Measurements from ENCODE around the gene RASGRF2. TPM values are rescaled to one million over a fixed set of nuclear protein-coding genes. Genes with fewer than 3 reads are reported as not detected.

The RASGRF2 gene
- total and polyA plus RNA-seq, 8 donors = 1.1 to 2.7 (median 1.4) TPM

DNA sequence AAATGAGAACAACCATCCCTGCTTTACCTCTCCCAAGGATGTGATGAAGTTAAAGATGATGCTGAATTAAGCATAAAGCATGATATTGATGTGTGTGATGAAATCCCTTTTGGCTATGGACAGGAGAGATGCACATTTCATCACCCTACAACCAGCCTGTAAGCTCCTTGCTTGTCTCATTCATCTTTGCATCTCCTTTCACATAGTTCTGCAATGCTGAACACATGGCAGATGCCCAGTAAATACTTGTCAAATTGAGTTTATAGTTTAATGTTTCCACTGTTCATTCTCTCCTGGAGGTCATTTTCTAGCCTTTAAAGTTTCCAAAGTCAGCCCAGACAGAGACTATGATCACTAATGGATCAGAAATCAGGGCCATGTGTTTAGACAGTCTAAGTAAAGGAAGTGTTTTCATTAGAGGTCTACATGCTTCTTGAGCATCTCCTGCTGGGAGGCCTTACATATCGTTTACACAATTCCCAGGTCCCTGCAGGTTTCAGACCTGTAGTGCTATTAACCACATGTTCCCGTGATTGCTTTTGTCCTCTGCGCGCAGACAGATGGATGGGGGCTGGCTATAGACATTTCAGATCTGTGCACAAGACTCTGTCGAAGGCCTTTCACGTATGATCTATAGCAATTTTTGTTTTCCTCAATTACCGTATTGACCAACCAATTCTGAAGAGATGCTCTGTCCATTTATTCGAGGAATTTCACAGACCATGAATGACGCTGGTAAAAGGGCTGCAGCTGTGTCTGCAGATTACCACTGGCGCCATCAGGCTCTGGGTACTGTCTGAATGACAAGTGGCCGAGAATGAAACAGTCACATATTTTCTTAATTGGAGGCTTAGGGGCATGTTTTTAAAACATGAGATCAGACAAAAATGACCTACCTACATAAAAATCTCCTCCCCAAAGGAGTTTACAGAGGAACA lies 223.9 kb downstream of the RASGRF2 start:
- no peak overlapping the region for H3K27ac ChIP-seq
- intact Hi-C loops (cut with DNase I) = no loop called here
- H3K27me3 ChIP-seq = no peaks in the 10 kb centered on the region
- TF ChIP-seq, protein P1, sequence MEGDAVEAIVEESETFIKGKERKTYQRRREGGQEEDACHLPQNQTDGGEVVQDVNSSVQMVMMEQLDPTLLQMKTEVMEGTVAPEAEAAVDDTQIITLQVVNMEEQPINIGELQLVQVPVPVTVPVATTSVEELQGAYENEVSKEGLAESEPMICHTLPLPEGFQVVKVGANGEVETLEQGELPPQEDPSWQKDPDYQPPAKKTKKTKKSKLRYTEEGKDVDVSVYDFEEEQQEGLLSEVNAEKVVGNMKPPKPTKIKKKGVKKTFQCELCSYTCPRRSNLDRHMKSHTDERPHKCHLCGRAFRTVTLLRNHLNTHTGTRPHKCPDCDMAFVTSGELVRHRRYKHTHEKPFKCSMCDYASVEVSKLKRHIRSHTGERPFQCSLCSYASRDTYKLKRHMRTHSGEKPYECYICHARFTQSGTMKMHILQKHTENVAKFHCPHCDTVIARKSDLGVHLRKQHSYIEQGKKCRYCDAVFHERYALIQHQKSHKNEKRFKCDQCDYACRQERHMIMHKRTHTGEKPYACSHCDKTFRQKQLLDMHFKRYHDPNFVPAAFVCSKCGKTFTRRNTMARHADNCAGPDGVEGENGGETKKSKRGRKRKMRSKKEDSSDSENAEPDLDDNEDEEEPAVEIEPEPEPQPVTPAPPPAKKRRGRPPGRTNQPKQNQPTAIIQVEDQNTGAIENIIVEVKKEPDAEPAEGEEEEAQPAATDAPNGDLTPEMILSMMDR (IDR thresholded peaks at IDR 0.05) = no peak
- H3K4me3 ChIP-seq = no peak overlapping the region
- FAIRE-seq (no peak), DNase-seq (no peak), ATAC-seq (no peak)
- H3K9me3 ChIP-seq = no peaks in the 10 kb centered on the region
- 80 to 83% methylated on average over 11 of the region's 11 CpGs for WGBS, 2 donors
- H3K36me3 ChIP-seq = no peaks in the 10 kb centered on the region
- no peaks in the 10 kb centered on the region for H3K4me1 ChIP-seq

DNA sequence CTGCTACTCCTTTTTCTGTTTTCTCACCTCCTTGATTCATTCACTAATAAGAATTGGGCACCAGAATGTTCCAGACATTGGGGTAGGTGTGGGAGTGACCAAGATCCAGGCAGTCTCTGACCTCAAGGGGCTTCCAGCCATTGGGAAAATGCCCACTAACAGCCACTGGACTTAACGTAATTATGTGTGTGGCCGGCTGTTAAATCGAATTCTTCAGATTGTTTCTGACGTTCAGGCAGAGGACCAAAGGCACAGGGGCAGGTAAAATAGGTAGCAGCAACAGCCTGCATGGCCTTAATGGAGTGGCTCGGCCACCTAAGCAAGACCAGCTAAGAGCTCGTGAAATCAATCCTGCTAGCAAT lies 224.6 kb downstream of the RASGRF2 start:
- intact Hi-C loops (cut with DNase I) = no loop called here
- no peak for DNase-seq
- ATAC-seq = no peak
- H3K36me3 ChIP-seq = no peaks in the 10 kb centered on the region
- no peaks in the 10 kb centered on the region for H3K27me3 ChIP-seq
- 67 to 83% methylated on average over 6 of the region's 6 CpGs for whole genome bisulfite sequencing, 2 donors
- H3K9me3 ChIP-seq = no peaks in the 10 kb centered on the region
- H3K27ac ChIP-seq = no peak overlapping the region
- H3K4me3 ChIP-seq = no peak overlapping the region
- no peaks in the 10 kb centered on the region for H3K4me1 ChIP-seq
- TF ChIP-seq, protein P1 (IDR thresholded peaks at IDR 0.05) = no peak
- FAIRE-seq = no peak

DNA sequence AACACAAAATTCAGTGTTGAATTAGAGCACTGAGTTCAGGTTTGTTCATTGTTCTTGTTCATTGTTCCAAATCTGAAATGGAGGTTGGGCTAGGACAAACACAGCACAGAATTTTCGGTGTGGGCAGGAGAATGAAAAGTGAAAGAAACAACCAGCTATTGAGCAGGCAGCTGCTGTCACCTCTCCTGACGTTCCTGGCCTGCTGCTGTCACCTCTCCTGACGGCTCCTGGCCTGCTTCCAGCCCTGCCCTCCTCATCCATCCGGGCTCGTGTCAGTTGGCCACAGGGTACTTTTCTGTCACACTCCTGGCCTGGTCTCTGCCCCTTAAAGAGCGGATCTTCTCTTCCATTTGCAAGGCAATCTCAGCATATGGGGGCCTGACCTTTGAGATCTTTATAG lies 227.7 kb downstream of the RASGRF2 start:
- Histone ChIP-seq H3K27ac (no peak overlapping the region), H3K9me3 (no peaks in the 10 kb centered on the region), H3K27me3 (no peaks in the 10 kb centered on the region), H3K4me1 (no peaks in the 10 kb centered on the region), H3K36me3 (no peaks in the 10 kb centered on the region), H3K4me3 (no peak overlapping the region)
- no peak for DNase-seq
- peak in 3 of 4 donors; percentile 41 to 55 (median 54) for ATAC-seq
- 16 to 23% methylated on average over 6 of the region's 6 CpGs for WGBS, 2 donors
- intact Hi-C loops (cut with DNase I) = no loop called here
- no peak for FAIRE-seq
- TF ChIP-seq, protein P1 (IDR thresholded peaks at IDR 0.05) = no peak

DNA sequence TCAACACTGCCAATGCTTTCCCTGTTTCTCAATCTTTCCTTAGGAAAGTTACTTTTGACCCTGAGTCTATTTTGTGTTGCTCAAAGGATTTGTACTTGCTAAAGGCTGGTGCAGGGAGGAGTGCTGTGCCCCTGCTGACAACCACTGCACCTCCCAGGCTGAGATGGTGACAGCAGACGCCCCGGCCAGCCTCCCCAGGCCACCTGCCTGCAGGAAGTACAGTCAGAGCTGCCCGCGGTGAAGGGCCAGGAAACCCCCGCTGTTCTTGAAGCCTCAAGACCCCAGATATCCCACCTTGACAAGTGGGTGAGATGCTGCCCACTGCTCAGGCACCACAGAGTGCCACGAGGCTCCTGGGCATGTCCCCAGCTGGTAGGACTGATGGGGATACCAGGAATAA lies 228.8 kb downstream of the RASGRF2 start:
- TF ChIP-seq, protein P1 (IDR thresholded peaks at IDR 0.05) = no peak
- ATAC-seq = no peak
- Histone ChIP-seq H3K9me3 (no peaks in the 10 kb centered on the region), H3K4me1 (no peaks in the 10 kb centered on the region), H3K27me3 (no peaks in the 10 kb centered on the region), H3K4me3 (no peak overlapping the region), H3K27ac (no peak overlapping the region), H3K36me3 (no peaks in the 10 kb centered on the region)
- FAIRE-seq = no peak
- 60 to 70% methylated on average over 6 of the region's 6 CpGs for WGBS, 2 donors
- intact Hi-C loops (cut with DNase I) = no loop called here
- no peak for DNase-seq

DNA sequence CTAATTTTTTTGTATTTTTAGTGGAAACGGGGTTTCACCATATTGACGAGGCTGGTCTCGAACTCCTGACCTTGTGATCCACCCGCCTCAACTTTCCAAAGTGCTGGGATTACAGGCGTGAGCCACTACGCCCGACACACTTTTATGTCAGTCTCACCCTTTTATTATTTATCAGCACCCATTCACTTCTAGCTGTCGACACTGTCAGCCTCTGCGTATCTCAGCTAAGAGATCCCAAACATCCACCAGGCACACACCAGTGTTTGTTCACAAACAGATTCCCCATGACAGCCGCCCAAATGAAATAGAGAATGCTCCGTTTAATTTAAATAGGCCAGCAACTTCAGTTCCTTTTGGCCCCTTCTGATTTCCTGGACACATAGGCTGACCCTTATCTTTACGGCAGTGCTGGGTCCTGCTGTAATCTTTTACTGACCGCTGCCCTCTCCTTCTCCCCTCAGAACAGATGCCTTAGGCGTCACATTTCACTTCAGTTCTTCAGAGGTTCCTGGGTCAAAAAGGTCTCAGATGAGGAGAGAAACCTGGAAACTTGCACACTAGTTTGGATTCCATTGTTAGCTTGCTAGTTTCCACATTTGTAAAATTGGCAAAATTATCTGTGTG lies 229.8 kb downstream of the RASGRF2 start:
- H3K4me1 ChIP-seq = no peaks in the 10 kb centered on the region
- TF ChIP-seq, protein P1 (IDR thresholded peaks at IDR 0.05) = no peak
- no peak overlapping the region for H3K27ac ChIP-seq
- no peaks in the 10 kb centered on the region for H3K27me3 ChIP-seq
- ATAC-seq (no peak), FAIRE-seq (no peak), DNase-seq (no peak)
- intact Hi-C loops (cut with DNase I) = no loop called here
- 58 to 67% methylated on average over 14 of the region's 14 CpGs for WGBS, 2 donors
- H3K4me3 ChIP-seq = no peak overlapping the region
- H3K36me3 ChIP-seq = no peaks in the 10 kb centered on the region
- no peaks in the 10 kb centered on the region for H3K9me3 ChIP-seq
